ENCODE measurements around the gene CC2D2B. TPM values are rescaled to one million over a fixed set of nuclear protein-coding genes. Genes with fewer than 3 reads are reported as not detected.

The CC2D2B gene, protein sequence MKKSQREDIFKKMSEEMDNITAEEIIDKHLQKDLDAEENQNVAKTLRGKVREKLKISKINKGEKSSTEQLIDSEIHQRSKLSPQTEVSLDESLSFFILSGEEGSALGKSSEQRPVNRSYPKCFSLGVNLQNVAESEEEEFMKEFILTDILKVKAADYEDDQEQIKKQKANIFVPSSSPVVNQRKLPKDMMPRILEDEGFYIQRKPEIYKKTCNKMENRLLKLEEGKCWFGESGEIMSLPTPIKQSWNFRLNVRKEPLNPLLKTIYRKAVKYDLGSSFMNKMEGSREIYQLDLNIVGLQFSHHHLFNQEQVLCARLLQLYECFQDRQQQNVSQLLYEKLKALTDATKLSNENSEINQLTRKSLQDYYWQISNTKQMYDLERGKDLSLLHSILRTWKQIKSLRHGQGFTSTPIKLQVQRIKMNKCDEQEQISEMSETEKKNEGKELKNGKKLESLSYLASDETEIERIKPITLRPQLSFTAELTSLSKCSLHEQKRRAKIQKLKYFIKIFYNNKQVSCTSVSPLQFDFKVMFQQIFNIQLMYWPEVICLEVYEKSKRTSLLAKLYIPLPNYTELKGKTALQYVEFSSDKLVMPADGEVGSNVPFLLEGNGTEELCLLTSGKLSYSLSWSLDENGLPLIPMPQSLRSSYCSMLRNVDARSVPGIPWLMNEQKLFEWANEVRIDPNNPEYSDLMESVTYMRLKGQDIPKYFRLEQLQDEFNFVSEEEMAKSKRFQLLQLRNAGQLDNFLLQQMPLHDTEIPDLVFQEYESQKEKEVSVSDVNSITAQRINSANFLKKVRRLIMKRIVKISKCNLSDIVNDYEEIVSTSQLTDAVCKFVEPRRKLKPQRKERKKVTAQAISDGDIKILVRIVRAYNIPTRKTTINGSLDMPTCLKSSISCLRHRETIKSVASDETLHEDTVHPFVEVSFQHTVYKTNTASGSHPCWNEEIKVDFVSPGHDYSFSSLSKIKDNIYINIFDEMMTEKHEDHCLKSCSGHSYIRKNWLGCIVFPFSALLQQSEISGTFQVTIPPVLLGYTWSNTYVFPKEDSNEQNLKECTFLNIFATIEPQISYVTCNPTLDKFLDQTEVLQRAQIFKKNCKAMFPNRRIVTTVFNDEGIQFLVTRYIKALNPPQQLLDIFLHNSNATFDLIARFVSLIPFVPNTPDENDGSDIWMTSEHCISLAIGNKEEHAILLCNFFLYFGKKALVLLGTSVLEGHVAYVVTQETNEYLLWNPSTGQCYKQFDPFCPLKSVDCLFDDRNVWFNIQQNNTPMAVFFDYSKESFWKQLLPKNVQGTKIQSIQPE (N-terminal part only)
- total RNA-seq: 1 to 10 TPM; 3.0 to 4.2 TPM
- 1 to 10 TPM; 2.8 to 3.1 TPM for polyA plus RNA-seq (ENCODE audit: insufficient read length in 2 of 2)
- long read RNA-seq, donor 1, partial matches to known transcripts: 0 of 1 reads
- long read RNA-seq, donor 1, other reads (novel, unspliced or antisense): 0 of 1 reads
- long read RNA-seq, donor 2: 0 reads
- long read RNA-seq, donor 3: 0 reads
- long read RNA-seq, donor 4: 0 reads

DNA sequence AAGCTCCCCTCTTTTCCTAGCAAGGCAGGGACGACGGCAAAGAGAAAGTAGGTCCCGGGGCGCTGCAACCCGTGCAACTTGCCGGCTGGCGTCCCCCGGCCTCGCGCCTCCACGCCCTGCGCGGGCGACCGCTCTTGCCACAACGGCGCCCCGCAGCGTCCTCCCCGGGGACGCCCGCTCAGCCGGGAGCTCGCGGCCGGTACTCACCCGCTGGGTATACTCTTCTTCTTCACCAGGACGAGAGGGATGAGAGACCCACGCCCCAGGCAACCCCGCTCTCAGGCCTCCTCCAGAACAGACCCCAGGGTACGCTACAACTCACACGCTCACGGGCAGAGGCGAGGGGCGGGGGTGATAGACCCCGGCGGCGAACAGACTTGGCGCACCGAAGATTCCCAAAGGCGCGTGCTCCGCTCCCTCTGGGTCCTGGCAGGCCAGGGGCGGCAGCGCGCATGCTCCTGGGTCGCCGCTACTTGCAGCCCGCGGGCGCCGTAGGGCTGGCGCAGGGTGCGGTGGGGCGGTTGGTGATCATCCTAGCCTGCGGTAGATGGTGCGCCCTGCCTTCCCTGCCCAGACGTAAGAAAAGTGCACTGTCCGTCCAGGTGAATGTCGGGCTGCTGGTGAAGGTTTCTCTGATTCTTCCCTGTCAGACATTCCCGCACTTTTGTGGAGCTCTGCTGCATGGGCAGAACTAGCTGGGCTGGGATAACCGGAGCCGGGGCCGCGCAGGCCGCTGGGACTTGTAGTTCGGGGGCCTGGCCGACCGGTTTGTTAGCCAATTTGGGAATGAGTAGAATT is at the start of gene CC2D2B:
TSS of gene CC2D2B (plus strand) at position 520 of the 798 bp plus-strand sequence. CDS start 3,349 bp downstream, outside the sequence.
- Histone ChIP-seq H3K4me1 (ENCODE audit: control insufficient read depth, insufficient read depth, low read length) (no peaks in the 10 kb centered on the region), H3K27me3 (ENCODE audit: control insufficient read depth, insufficient read depth, low read length) (no peaks in the 10 kb centered on the region), H3K27ac (ENCODE audit: low read depth, low read length) (peak within 1 kb of the TSS; percentile 68), H3K36me3 (ENCODE audit: control insufficient read depth, insufficient read depth, low read length) (peaks cover 6% of the 10 kb centered on the region), H3K4me3 (ENCODE audit: low read depth, low read length) (peak within 1 kb of the TSS; percentile 59), H3K9me3 (ENCODE audit: control insufficient read depth, insufficient read depth, low read length) (no peaks in the 10 kb centered on the region)
- DNase-seq (ENCODE audit: low read depth in 4 of 6, low spot score in 6 of 6): peak; percentile 65 to 95 (median 82)
- WGBS (ENCODE audit: insufficient coverage): under 1% methylated on average over 69 of the region's 69 CpGs

DNA sequence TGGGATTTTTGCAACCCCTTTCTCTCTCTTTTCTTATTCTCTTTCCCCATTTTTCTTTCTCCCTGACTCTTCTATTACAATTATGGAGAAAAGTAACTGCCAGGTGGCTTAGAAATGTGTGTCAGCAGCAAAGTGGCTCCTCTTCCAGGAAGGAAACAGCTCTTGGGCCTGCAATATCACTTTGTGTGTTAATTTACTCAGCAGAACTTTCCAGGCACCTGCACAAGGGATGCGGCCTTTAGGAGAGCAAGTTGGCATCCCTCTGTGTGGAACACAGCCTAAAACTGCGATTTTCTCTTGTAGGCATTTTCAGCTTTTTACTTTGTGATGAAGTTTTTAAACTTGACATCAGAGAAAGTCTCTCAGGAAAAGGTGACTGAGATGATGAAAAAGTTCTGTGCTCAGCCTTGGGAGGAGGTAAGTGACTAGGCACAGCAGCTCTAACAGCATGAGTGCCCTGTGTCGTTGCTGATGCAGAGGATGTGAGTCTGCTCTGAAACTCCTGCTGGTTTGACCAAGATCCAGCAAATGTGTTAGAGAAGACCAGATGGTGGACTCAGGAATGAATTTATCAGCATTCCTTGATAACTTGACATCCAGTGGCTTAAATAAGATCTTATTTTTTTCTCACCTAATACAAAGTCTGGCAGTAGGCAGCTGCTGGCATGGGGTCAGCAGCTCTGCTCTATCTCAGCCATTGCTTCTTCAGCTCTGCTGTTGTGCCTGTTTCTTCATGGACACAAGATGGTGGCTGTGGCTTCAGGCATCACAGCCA is 47.4 kb upstream of the CC2D2B start:
- 88% methylated on average over 3 of the region's 3 CpGs for WGBS (ENCODE audit: insufficient coverage)
- H3K27ac ChIP-seq (ENCODE audit: low read depth, low read length): no peak overlapping the region
- no peaks in the 10 kb centered on the region for H3K36me3 ChIP-seq (ENCODE audit: control insufficient read depth, insufficient read depth, low read length)
- no peaks in the 10 kb centered on the region for H3K4me1 ChIP-seq (ENCODE audit: control insufficient read depth, insufficient read depth, low read length)
- no peak overlapping the region for H3K4me3 ChIP-seq (ENCODE audit: low read depth, low read length)
- peak in 1 of 6 donors; percentile 38 for DNase-seq (ENCODE audit: low read depth in 4 of 6, low spot score in 6 of 6)
- no peaks in the 10 kb centered on the region for H3K27me3 ChIP-seq (ENCODE audit: control insufficient read depth, insufficient read depth, low read length)
- no peaks in the 10 kb centered on the region for H3K9me3 ChIP-seq (ENCODE audit: control insufficient read depth, insufficient read depth, low read length)

DNA sequence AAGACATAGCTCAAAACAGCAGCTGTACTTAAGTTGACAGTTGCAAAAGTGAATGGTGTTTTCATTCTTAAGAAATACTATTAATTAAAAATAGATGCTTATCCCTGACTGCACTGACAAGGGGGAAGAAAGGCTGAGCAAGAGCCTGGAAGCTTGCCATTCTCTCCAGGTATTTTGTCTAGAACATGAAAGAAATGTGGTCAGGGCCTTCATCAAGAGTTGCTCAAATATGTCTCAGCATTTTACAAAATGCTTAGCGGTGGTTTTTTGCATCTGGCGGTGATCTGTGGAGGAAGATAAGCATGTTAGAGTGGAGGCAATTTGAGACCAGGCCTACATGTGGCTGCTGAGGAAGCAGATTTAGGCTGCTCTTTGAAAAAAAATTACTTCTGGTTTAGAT is 46.4 kb upstream of the CC2D2B start:
- no peaks in the 10 kb centered on the region for H3K4me1 ChIP-seq (ENCODE audit: control insufficient read depth, insufficient read depth, low read length)
- 100% methylated on average over 2 of the region's 2 CpGs for WGBS (ENCODE audit: insufficient coverage)
- H3K27ac ChIP-seq (ENCODE audit: low read depth, low read length): no peak overlapping the region
- no peaks in the 10 kb centered on the region for H3K9me3 ChIP-seq (ENCODE audit: control insufficient read depth, insufficient read depth, low read length)
- no peaks in the 10 kb centered on the region for H3K36me3 ChIP-seq (ENCODE audit: control insufficient read depth, insufficient read depth, low read length)
- H3K27me3 ChIP-seq (ENCODE audit: control insufficient read depth, insufficient read depth, low read length): no peaks in the 10 kb centered on the region
- DNase-seq (ENCODE audit: low read depth in 4 of 6, low spot score in 6 of 6): no peak
- H3K4me3 ChIP-seq (ENCODE audit: low read depth, low read length): no peak overlapping the region

DNA sequence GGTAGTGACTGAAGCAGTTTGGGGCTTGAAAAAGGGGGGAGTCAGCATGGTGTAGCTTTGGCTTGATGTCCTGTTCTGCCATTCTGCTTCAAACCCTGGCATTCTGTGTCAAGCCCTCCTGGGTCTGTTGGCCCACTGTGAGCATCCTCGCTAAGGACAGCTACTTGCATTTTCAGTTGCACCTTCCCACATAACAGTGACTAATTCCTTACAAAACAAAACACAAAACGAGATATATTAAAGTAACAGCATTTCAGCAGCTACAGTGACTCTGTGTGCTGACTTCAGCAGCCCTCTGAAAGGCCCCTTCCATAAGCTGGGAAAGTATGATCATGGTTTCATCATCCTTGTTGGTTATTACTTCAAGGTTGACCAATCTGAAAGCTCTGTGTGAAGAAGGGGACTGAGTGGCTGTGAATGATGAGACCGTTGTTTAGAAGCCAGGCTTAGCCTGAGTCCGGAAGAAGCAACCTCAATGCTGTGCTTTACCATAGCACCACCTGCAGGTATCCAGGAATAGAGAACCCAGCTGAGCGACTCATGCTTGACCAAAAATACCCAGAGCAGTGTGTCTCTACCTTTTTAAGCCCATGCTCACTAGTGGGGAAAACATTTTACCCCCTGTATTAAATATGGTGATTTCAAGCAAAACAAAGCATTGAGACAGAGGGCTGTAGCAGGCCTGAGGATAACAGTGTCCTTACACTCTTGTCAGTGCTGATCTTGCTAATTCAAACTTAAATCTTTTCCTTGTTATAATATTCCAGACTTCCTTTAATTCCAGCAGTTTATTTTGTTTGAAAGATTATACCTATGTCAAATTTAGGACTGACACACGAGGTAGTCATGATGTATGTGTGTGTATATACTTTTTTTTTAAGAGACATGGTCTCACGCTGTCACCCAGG is 42.6 kb upstream of the CC2D2B start:
- Histone ChIP-seq H3K4me3 (ENCODE audit: low read depth, low read length) (no peak overlapping the region), H3K9me3 (ENCODE audit: control insufficient read depth, insufficient read depth, low read length) (no peaks in the 10 kb centered on the region), H3K4me1 (ENCODE audit: control insufficient read depth, insufficient read depth, low read length) (no peaks in the 10 kb centered on the region), H3K36me3 (ENCODE audit: control insufficient read depth, insufficient read depth, low read length) (no peaks in the 10 kb centered on the region), H3K27me3 (ENCODE audit: control insufficient read depth, insufficient read depth, low read length) (no peaks in the 10 kb centered on the region), H3K27ac (ENCODE audit: low read depth, low read length) (no peak overlapping the region)
- peak in 5 of 6 donors; percentile 12 to 79 (median 37) for DNase-seq (ENCODE audit: low read depth in 4 of 6, low spot score in 6 of 6)
- 82% methylated on average over 2 of the region's 7 CpGs for WGBS (ENCODE audit: insufficient coverage)

DNA sequence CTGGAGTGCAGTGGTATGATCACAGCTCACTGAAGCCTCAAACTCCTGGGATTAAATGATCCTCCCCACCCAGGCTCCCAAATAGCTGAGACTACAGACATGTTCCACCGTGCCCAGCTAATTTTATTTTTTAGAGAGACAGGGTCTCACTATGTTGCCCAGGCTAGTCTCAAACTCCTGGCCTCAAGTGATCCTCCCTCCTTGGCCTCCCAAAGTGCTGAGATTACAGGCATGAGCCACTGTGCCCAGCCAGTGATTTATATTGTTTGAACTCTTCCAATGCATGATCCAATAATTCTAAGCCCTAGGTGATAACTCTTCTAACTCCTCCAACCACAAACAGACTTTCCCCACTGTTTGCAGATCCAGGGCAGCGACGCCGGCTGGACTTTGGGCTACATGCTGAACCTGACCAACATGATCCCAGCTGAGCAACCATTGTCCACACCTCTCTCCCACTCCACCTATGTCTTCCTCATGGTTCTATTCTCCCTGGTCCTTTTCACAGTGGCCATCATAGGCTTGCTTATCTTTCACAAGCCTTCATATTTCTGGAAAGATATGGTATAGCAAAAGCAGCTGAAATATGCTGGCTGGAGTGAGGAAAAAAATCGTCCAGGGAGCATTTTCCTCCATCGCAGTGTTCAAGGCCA is 41.8 kb upstream of the CC2D2B start:
- no peak for DNase-seq (ENCODE audit: low read depth in 4 of 6, low spot score in 6 of 6)
- Histone ChIP-seq H3K4me3 (ENCODE audit: low read depth, low read length) (no peak overlapping the region), H3K36me3 (ENCODE audit: control insufficient read depth, insufficient read depth, low read length) (no peaks in the 10 kb centered on the region), H3K4me1 (ENCODE audit: control insufficient read depth, insufficient read depth, low read length) (no peaks in the 10 kb centered on the region), H3K27me3 (ENCODE audit: control insufficient read depth, insufficient read depth, low read length) (no peaks in the 10 kb centered on the region), H3K27ac (ENCODE audit: low read depth, low read length) (no peak overlapping the region), H3K9me3 (ENCODE audit: control insufficient read depth, insufficient read depth, low read length) (no peaks in the 10 kb centered on the region)
- 92% methylated on average over 6 of the region's 6 CpGs for WGBS (ENCODE audit: insufficient coverage)

DNA sequence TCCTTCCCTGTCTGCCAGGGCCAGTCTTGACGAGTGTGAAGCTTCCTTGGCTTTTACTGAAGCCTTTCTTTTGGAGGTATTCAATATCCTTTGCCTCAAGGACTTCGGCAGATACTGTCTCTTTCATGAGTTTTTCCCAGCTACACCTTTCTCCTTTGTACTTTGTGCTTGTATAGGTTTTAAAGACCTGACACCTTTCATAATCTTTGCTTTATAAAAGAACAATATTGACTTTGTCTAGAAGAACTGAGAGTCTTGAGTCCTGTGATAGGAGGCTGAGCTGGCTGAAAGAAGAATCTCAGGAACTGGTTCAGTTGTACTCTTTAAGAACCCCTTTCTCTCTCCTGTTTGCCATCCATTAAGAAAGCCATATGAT is 41.3 kb upstream of the CC2D2B start:
- Histone ChIP-seq H3K4me3 (ENCODE audit: low read depth, low read length) (no peak overlapping the region), H3K36me3 (ENCODE audit: control insufficient read depth, insufficient read depth, low read length) (no peaks in the 10 kb centered on the region), H3K27me3 (ENCODE audit: control insufficient read depth, insufficient read depth, low read length) (no peaks in the 10 kb centered on the region), H3K27ac (ENCODE audit: low read depth, low read length) (no peak overlapping the region), H3K4me1 (ENCODE audit: control insufficient read depth, insufficient read depth, low read length) (no peaks in the 10 kb centered on the region), H3K9me3 (ENCODE audit: control insufficient read depth, insufficient read depth, low read length) (no peaks in the 10 kb centered on the region)
- WGBS (ENCODE audit: insufficient coverage): 33% methylated on average over 1 of the region's 2 CpGs
- no peak for DNase-seq (ENCODE audit: low read depth in 4 of 6, low spot score in 6 of 6)

DNA sequence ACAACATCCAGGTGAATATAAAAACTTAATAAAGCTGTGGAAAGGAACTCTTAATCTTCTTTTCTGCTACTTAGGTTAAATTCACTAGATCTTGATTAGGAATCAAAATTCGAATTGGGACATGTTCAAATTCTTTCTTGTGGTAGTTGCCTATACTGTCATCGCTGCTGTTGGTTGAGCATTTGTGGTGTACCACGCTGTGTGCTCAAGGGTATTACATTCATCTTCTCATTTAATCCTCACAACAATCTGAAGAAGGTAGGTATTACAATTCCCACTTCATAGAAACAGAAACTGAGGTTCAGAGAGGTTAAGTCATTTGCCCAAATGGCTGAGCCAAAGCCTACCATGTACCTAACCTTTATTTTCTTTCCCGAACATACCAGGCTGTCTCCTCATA is 39.9 kb upstream of the CC2D2B start:
- no peak for DNase-seq (ENCODE audit: low read depth in 4 of 6, low spot score in 6 of 6)
- no CpG with 5 or more reads among the region's 4 CpGs for WGBS (ENCODE audit: insufficient coverage)
- no peaks in the 10 kb centered on the region for H3K27me3 ChIP-seq (ENCODE audit: control insufficient read depth, insufficient read depth, low read length)
- no peaks in the 10 kb centered on the region for H3K36me3 ChIP-seq (ENCODE audit: control insufficient read depth, insufficient read depth, low read length)
- no peak overlapping the region for H3K4me3 ChIP-seq (ENCODE audit: low read depth, low read length)
- H3K9me3 ChIP-seq (ENCODE audit: control insufficient read depth, insufficient read depth, low read length): no peaks in the 10 kb centered on the region
- no peaks in the 10 kb centered on the region for H3K4me1 ChIP-seq (ENCODE audit: control insufficient read depth, insufficient read depth, low read length)
- H3K27ac ChIP-seq (ENCODE audit: low read depth, low read length): no peak overlapping the region

Data from spinal cord (tissue), 10 donors.